ENCODE results near the gene MCM7. TPM values are rescaled to one million over a fixed set of nuclear protein-coding genes. Genes with fewer than 3 reads are reported as not detected.

The MCM7 gene
- polyA plus RNA-seq, 1 donor = 93.8 TPM

DNA sequence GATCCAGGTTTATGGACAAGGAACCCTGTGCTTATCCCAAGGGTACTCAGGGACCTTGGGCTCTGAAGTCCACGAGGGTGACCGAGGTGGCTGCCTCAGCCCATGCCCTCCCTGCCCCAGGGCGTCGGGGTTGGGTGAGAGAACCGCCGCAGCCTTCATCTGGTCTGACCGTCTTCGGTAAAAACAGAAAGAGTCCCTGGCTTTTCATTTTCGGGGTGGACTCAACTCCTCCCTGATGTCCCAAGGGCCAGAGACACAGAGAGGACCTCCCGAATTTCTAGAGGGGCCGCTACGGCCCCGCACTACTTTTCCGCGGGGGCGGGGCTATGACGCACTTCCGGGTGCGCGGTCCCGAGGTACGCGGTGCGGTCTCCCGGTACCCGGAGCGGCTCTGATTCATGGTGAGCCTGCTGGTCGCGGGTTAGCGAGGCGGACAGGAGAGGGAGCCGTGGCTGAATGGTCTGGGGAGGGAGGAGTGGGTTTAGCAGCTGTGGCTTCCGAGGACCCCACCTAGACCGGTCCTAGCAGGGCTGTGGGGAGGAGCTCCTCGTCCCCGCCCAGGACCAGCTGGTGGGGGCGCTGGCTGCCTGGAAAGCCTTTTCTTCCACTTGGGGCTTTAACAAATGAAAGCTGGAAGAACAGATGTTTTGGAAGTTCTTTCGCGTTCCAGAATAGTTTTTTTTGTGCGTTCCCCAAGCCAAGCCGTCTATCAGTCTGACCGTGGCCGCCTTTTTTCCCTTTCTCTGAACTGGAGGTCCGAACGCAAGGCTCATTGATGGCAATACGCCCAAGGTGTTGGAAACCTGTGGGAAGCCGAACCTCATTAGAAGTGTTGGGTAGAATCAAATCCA, 51.5 kb downstream of the MCM7 start, which contains the start of gene ZSCAN21:
TSS of gene ZSCAN21 (plus strand) at position 334 of the 851 bp plus-strand sequence. CDS start 7,233 bp downstream, outside the sequence.
- Histone ChIP-seq H3K4me3 (ENCODE audit: low read length) (peak within 1 kb of the TSS; percentile 84), H3K36me3 (ENCODE audit: control insufficient read depth, insufficient read depth, low read length) (no peaks in the 10 kb centered on the region), H3K27ac (ENCODE audit: low read length) (peak within 1 kb of the TSS; percentile 97), H3K27me3 (ENCODE audit: control insufficient read depth, insufficient read depth, low read length) (no peaks in the 10 kb centered on the region), H3K4me1 (ENCODE audit: control insufficient read depth, insufficient read depth, low read length) (peaks cover 10% of the 10 kb centered on the region), H3K9me3 (ENCODE audit: control insufficient read depth, low read depth, low read length) (no peaks in the 10 kb centered on the region)
- no CpG with 5 or more reads among the region's 47 CpGs for whole genome bisulfite sequencing (ENCODE audit: insufficient coverage, low lambda C conversion rate)
- peak; percentile 77 to 90 for DNase-seq

DNA sequence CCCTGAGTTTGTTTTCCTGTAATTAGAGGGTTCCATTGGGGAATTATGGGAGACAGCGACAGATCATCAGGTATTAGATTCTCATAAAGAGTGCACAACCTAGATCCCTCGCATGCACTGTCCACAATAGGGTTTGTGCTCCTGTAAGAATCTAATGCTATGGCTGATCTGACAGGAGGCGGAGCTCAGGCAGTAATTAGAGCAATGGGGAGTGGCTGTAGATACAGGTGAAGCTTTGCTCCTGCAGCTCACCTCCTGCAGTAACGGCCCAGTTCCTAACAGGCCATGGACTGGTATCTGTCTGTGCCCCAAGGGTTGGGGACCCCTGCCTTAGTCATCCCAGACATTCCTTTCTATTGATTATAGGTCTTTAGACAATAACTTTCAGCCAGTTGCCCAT, 52.5 kb downstream of the MCM7 start:
- H3K4me1 ChIP-seq (ENCODE audit: control insufficient read depth, insufficient read depth, low read length) = peaks cover 10% of the 10 kb centered on the region
- H3K4me3 ChIP-seq (ENCODE audit: low read length) = no peak overlapping the region
- no peaks in the 10 kb centered on the region for H3K9me3 ChIP-seq (ENCODE audit: control insufficient read depth, low read depth, low read length)
- H3K36me3 ChIP-seq (ENCODE audit: control insufficient read depth, insufficient read depth, low read length) = no peaks in the 10 kb centered on the region
- WGBS (ENCODE audit: insufficient coverage, low lambda C conversion rate) = no CpG with 5 or more reads among the region's 4 CpGs
- H3K27me3 ChIP-seq (ENCODE audit: control insufficient read depth, insufficient read depth, low read length) = no peaks in the 10 kb centered on the region
- DNase-seq = peak in 1 of 2 donors; percentile 26
- no peak overlapping the region for H3K27ac ChIP-seq (ENCODE audit: low read length)

DNA sequence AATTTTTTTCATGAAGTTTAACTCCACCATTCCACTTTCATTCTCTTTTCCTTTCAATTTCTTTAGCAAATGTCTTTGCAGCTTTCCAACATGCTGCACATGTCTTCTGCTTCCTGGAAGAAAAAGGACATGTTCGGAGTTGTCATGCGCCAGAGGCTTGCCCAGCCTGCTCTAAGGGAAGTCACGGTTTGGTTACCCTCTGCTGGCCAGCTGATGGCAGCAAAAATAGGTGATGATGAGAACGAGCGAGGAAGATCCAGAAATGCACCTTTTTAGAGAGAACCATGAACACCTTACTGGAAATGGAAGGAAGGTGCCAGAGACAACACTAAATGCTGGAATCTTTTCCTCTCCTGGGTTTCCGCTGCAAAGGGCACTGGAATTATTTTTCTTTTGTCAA, 56.5 kb downstream of the MCM7 start:
- no peak overlapping the region for H3K4me3 ChIP-seq (ENCODE audit: low read length)
- H3K9me3 ChIP-seq (ENCODE audit: control insufficient read depth, low read depth, low read length) = no peaks in the 10 kb centered on the region
- no peak overlapping the region for H3K27ac ChIP-seq (ENCODE audit: low read length)
- no peaks in the 10 kb centered on the region for H3K36me3 ChIP-seq (ENCODE audit: control insufficient read depth, insufficient read depth, low read length)
- no peaks in the 10 kb centered on the region for H3K27me3 ChIP-seq (ENCODE audit: control insufficient read depth, insufficient read depth, low read length)
- WGBS (ENCODE audit: insufficient coverage, low lambda C conversion rate) = no CpG with 5 or more reads among the region's 6 CpGs
- H3K4me1 ChIP-seq (ENCODE audit: control insufficient read depth, insufficient read depth, low read length) = peaks cover 6% of the 10 kb centered on the region
- DNase-seq = no peak

Other genes starting within 250 kb of the MCM7 start
- 0.13 TPM for gene OR2AE1, start 224.4 kb downstream of the MCM7 start, polyA plus RNA-seq
- 33.2 TPM for gene TRIM4, start 181.9 kb downstream of the MCM7 start, polyA plus RNA-seq
- 0.54 TPM for gene GJC3, start 171.8 kb downstream of the MCM7 start, polyA plus RNA-seq
- 13.9 TPM for gene AZGP1, start 125.4 kb downstream of the MCM7 start, polyA plus RNA-seq
- gene ZKSCAN1, start 85.8 kb downstream of the MCM7 start, polyA plus RNA-seq = 45.6 TPM
- gene ZSCAN21, start 51.6 kb downstream of the MCM7 start, polyA plus RNA-seq = 13.6 TPM
- 50.4 TPM for gene ZNF3, start 19.7 kb downstream of the MCM7 start, polyA plus RNA-seq
- 94.0 TPM for gene COPS6, start 12.4 kb downstream of the MCM7 start, polyA plus RNA-seq
- 18.2 TPM for gene AP4M1, start 246 bp upstream of the MCM7 start, polyA plus RNA-seq
- gene TAF6, start 18.0 kb upstream of the MCM7 start, polyA plus RNA-seq = 36.1 TPM
- 20.1 TPM for gene CNPY4, start 18.2 kb upstream of the MCM7 start, polyA plus RNA-seq
- gene MBLAC1, start 25.6 kb upstream of the MCM7 start, polyA plus RNA-seq = 2.8 TPM
- gene LAMTOR4, start 47.5 kb upstream of the MCM7 start, polyA plus RNA-seq = 133 TPM
- gene TRAPPC14, start 57.3 kb upstream of the MCM7 start, polyA plus RNA-seq = 23.8 TPM
- gene GAL3ST4, start 67.2 kb upstream of the MCM7 start, polyA plus RNA-seq = 4.2 TPM
- gene GPC2, start 76.0 kb upstream of the MCM7 start, polyA plus RNA-seq = 3.9 TPM
- 15.6 TPM for gene STAG3, start 76.5 kb upstream of the MCM7 start, polyA plus RNA-seq
- gene PVRIG, start 118.6 kb upstream of the MCM7 start, polyA plus RNA-seq = 1.5 TPM
- gene SPDYE3, start 206.3 kb upstream of the MCM7 start, polyA plus RNA-seq = 3.5 TPM

Data from large intestine (tissue), 3 donors.